Stimulated activated CD8-positive, alpha-beta memory T cell treated with anti-CD3 and anti-CD28 coated beads, Interleukin-12 subunit alpha, Interleukin-12 subunit beta, amount 100 ng/mL, for 4 hours (primary cell): Measurements from ENCODE around the gene DAGLB.

Experiments
- DNase-seq: peaks from one replicate; pipeline ENCODE4 v3.0.0-alpha.2; 2020; ENCODE audit warnings: low read depth

DAGLB gene

GRCh38 chr7:6367701-6368211 lies 80.0 kb downstream of the DAGLB start:
- no peak for DNase-seq

GRCh38 chr7:6365451-6365850 lies 82.3 kb downstream of the DAGLB start:
- no peak for DNase-seq

- no peak for DNase-seq
These were observed 86.9 kb downstream of the DAGLB start for GRCh38 chr7:6360841-6361240.

- no peak for DNase-seq
These were observed 88.0 kb downstream of the DAGLB start for GRCh38 chr7:6359734-6360133.
